Sigmoid colon (tissue), 7 donors: ENCODE data around the gene DAP3. TPM values are rescaled to one million over a fixed set of nuclear protein-coding genes. Genes with fewer than 3 reads are reported as not detected.

Experiments
- DNase-seq: peaks from one replicate; pipeline ENCODE4 v3.0.0-alpha.2; 2019
- H3K27ac ChIP-seq, 4 donors: fragments of 200-600 bp; sonication (generic); one replicate each; pipeline ENCODE4 v1.5.1; 2016 to 2019; ENCODE audit warnings: mild to moderate bottlenecking in 1 of 4
- H3K27me3 ChIP-seq, 3 donors: fragments of 200-600 bp; sonication (generic); one replicate each; pipeline ENCODE4 v1.5.1; 2019; ENCODE audit warnings: mild to moderate bottlenecking in 1 of 3
- H3K36me3 ChIP-seq, 4 donors: fragments of 200-600 bp; sonication (generic); one replicate each; pipeline ENCODE4 v1.5.1; 2016 to 2019
- H3K4me1 ChIP-seq, 4 donors: fragments of 200-600 bp; sonication (generic); one replicate each; pipeline ENCODE4 v1.5.1; 2017 to 2019
- H3K4me3 ChIP-seq, 4 donors: fragments of 200-600 bp; sonication (generic); one replicate each; pipeline ENCODE4 v1.5.1; 2017 to 2019; ENCODE audit warnings: mild to moderate bottlenecking in 2 of 4, moderate library complexity in 1 of 4
- H3K9me3 ChIP-seq, 4 donors: fragments of 200-600 bp in 3 of 4; sonication (generic) in 3 of 4; one replicate each; pipeline versions ENCODE4 v1.5.1 to v1.6.1; 2013 to 2019
- CTCF ChIP-seq, 4 experiments: fragments of 450-650 bp in 3 of 4; fragments of 200-600 bp in 1 of 4; IDR thresholded peaks; one replicate each; pipeline ENCODE4 v1.5.1; 2016 to 2019; ENCODE audit warnings: antibody characterized with exemption in 4 of 4, mild to moderate bottlenecking in 3 of 4, moderate library complexity in 2 of 4
- EP300 ChIP-seq, 4 donors: sonication (generic); formaldehyde crosslinking; IDR thresholded peaks; one replicate each; pipeline ENCODE4 v1.6.1; 2017; ENCODE audit warnings: antibody characterized with exemption in 4 of 4
- POLR2A ChIP-seq, 2 donors: fragments of 450-650 bp; IDR thresholded peaks; one replicate each; pipeline ENCODE4 v1.6.1; 2016; ENCODE audit warnings: antibody characterized with exemption in 2 of 2, mild to moderate bottlenecking in 2 of 2, moderate library complexity in 2 of 2
- POLR2AphosphoS5 ChIP-seq, 4 donors: sonication (generic); formaldehyde crosslinking; IDR thresholded peaks; one replicate each; pipeline ENCODE4 v1.6.1; 2017; ENCODE audit warnings: antibody characterized with exemption in 4 of 4
- WGBS, 2 donors: extraction: QIAGEN DNeasy Blood & Tissue Kit; methylation state at CpG; one replicate each; pipeline ENCODE4 v1.1.7; 2013; 5-methylcytosine and 5-hydroxymethylcytosine counted together
- intact Hi-C: fragments of 100-400 bp; cut with DNase I; formaldehyde crosslinking; loops from one replicate; pipeline ENCODE4 v1.15.1; 2023
- polyA plus RNA-seq, 3 donors: library from polyadenylated mRNA; stranded (reverse); fragments of 200-250 nt; gene quantifications; one replicate each; pipeline ENCODE4 v1.2.3, GENCODE V29; 2013
- total RNA-seq, 4 donors: library from RNA; depleted of rRNA; stranded (reverse); fragments of >200 nt; gene quantifications; one replicate each; pipeline ENCODE4 v1.1.0, GENCODE V29; 2016
- donor health status: healthy with polysubstance abuse.
- donor health status: Bipolar disorder and iron deficiency.
- donor health status: healthy.

The DAP3 gene
- total and polyA plus RNA-seq, 7 donors = 60.3 to 180 (median 96.7) TPM

- no peak for DNase-seq
- 41 to 73% methylated on average over 2 of the region's 2 CpGs for WGBS, 2 donors
- H3K36me3 ChIP-seq = peaks cover 4 to 97% (median 58%) of the 10 kb centered on the region in 4 donors
- intact Hi-C loops = no loop called here
- H3K4me1 ChIP-seq = no peaks in the 10 kb centered on the region
- TF ChIP-seq EP300 (IDR thresholded peaks at IDR 0.05) = no peak
- TF ChIP-seq POLR2A (IDR thresholded peaks at IDR 0.05) = no peak
- no peak for TF ChIP-seq CTCF (IDR thresholded peaks at IDR 0.05)
- no peak for TF ChIP-seq POLR2AphosphoS5 (IDR thresholded peaks at IDR 0.05)
- H3K27me3 ChIP-seq = no peaks in the 10 kb centered on the region
- no peaks in the 10 kb centered on the region for H3K9me3 ChIP-seq
- H3K4me3 ChIP-seq = no peak overlapping the region
- H3K27ac ChIP-seq = no peak overlapping the region
Measured at GRCh38 chr1:155773221-155773620, 84.3 kb downstream of the DAP3 start.

DNA sequence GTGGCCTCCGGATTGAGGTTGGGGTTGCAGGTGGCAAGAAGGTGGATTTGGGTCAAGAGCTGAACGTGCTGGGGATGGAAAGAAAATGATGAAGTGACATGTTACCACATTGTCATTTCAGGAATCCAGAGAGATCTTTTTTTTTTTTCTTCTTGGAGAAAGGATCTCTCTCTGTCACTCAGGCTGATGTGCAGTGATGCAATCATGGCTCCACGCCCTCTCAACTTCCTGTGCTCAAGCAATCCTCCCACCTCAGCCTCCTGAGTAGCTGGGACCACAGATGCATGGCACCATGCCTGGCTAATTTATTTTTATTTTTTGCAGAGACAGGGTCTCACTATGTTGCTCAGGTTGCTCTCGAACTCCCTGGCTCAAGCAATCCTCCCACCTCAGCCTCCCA, 87.5 kb downstream of the DAP3 start:
- intact Hi-C loops = no loop called here
- Histone ChIP-seq H3K27ac (no peak overlapping the region), H3K27me3 (no peaks in the 10 kb centered on the region), H3K4me3 (no peak overlapping the region), H3K36me3 (peaks cover under 1 to 75% (median 35%) of the 10 kb centered on the region in 4 donors), H3K9me3 (no peaks in the 10 kb centered on the region), H3K4me1 (no peaks in the 10 kb centered on the region)
- WGBS, 2 donors = 90 to 94% methylated on average over 4 of the region's 4 CpGs
- TF ChIP-seq EP300 (IDR thresholded peaks at IDR 0.05) = no peak
- TF ChIP-seq POLR2AphosphoS5 (IDR thresholded peaks at IDR 0.05) = no peak
- no peak for DNase-seq

DNA sequence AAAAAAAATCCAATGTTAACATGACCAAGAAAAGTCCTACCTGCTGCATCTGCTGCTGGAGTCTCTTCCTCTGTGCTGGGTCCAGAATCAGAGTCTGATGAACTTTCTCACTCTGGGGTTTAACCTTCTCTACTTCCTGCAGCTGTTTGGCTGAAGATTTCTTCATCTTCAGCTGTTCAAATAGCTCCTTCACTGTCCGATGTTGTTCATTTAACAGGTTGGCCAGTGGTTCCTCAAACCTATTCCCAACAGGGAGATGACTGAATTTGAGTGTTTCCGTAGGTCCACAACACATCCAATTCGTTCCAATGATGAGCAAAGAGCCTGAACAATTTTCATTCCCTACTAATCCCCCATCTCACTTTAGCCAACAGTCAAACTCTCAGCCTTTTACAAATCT, 88.7 kb downstream of the DAP3 start:
- DNase-seq = no peak
- H3K4me3 ChIP-seq = no peak overlapping the region
- H3K36me3 ChIP-seq = peaks cover 0 to 71% (median 26%) of the 10 kb centered on the region in 4 donors
- no peaks in the 10 kb centered on the region for H3K9me3 ChIP-seq
- TF ChIP-seq CTCF (IDR thresholded peaks at IDR 0.05) (no peak), POLR2AphosphoS5 (IDR thresholded peaks at IDR 0.05) (no peak), EP300 (IDR thresholded peaks at IDR 0.05) (no peak), POLR2A (IDR thresholded peaks at IDR 0.05) (no peak)
- H3K4me1 ChIP-seq = no peaks in the 10 kb centered on the region
- no peaks in the 10 kb centered on the region for H3K27me3 ChIP-seq
- intact Hi-C loops = no loop called here
- H3K27ac ChIP-seq = no peak overlapping the region
- WGBS, 2 donors = 83 to 91% methylated on average over 3 of the region's 3 CpGs

Other genes with a start within 250 kb of the DAP3 start
- 10 to 100 TPM; 62.4 to 70.6 (median 67.5) TPM for gene ASH1L, start 126.3 kb upstream of the DAP3 start, total RNA-seq
- 10 to 100 TPM in 1 of 3 donors, 1 to 10 TPM in 2; 4.2 to 14.6 (median 4.4) TPM for gene ASH1L, start 126.3 kb upstream of the DAP3 start, polyA plus RNA-seq
- 10 to 100 TPM in 2 of 4 donors, 1 to 10 TPM in 2; 3.6 to 14.7 (median 8.4) TPM for gene MSTO1, start 78.9 kb upstream of the DAP3 start, total RNA-seq
- 10 to 100 TPM in 1 of 3 donors, 1 to 10 TPM in 2; 3.6 to 26.7 (median 4.2) TPM for gene MSTO1, start 78.9 kb upstream of the DAP3 start, polyA plus RNA-seq
- 100 to 1,000 TPM in 3 of 4 donors, 10 to 100 TPM in 1; 54.3 to 195 (median 159) TPM for gene YY1AP1, start 317 bp upstream of the DAP3 start, total RNA-seq
- 10 to 100 TPM; 21.6 to 39.2 (median 25.7) TPM for gene YY1AP1, start 317 bp upstream of the DAP3 start, polyA plus RNA-seq
- gene GON4L, start 168.1 kb downstream of the DAP3 start, total RNA-seq = 10 to 100 TPM; 25.7 to 45.7 (median 36.4) TPM
- 10 to 100 TPM in 1 of 3 donors, 1 to 10 TPM in 2; 3.5 to 24.7 (median 7.2) TPM for gene GON4L, start 168.1 kb downstream of the DAP3 start, polyA plus RNA-seq
- 10 to 100 TPM; 14.0 to 29.1 (median 21.3) TPM for gene SYT11, start 170.5 kb downstream of the DAP3 start, total RNA-seq
- gene SYT11, start 170.5 kb downstream of the DAP3 start, polyA plus RNA-seq = 1 to 10 TPM in 2 of 3 donors, under 1 TPM in 1; under 0.01 to 8.4 (median 1.2) TPM
- gene RIT1, start 222.3 kb downstream of the DAP3 start, total RNA-seq = 10 to 100 TPM; 16.6 to 23.2 (median 20.7) TPM
- gene RIT1, start 222.3 kb downstream of the DAP3 start, polyA plus RNA-seq = 10 to 100 TPM; 13.1 to 15.0 (median 13.8) TPM
- gene KHDC4, start 245.3 kb downstream of the DAP3 start, total RNA-seq = 10 to 100 TPM; 33.5 to 67.6 (median 38.9) TPM
- gene KHDC4, start 245.3 kb downstream of the DAP3 start, polyA plus RNA-seq = 10 to 100 TPM in 2 of 3 donors, 1 to 10 TPM in 1; 6.6 to 25.2 (median 10.2) TPM